ACC112 (cell line): ENCODE results near the gene CBX3.
"Not testable (repeated sequence)": the region's sequence is repeated elsewhere in the genome, so short reads cannot be mapped to it uniquely, and the experiment has no call there.

ENCODE experiments used
- H2AFZ ChIP-seq: fragments of 200-600 bp; sonication (generic); one replicate; pipeline ENCODE4 v1.6.0; 2017; ENCODE audit warnings: antibody characterized with exemption, low read length; ENCODE audit not compliant: unreplicated experiment
- H3K27ac ChIP-seq: fragments of 200-600 bp; sonication (generic); 2 replicates; pipeline ENCODE4 v1.5.1; 2014; ENCODE audit warnings: low read depth, mild to moderate bottlenecking, antibody characterized with exemption, low read length, moderate library complexity
- H3K27me3 ChIP-seq: fragments of 200-600 bp; sonication (generic); 2 replicates; pipeline ENCODE4 v1.6.1; 2014; ENCODE audit warnings: mild to moderate bottlenecking, antibody characterized with exemption, low read length, moderate library complexity, mixed read lengths; ENCODE audit not compliant: insufficient read depth
- H3K36me3 ChIP-seq: fragments of 200-600 bp; sonication (generic); 2 replicates; pipeline ENCODE4 v1.6.1; 2016; ENCODE audit warnings: mild to moderate bottlenecking, antibody characterized with exemption, low read length, moderate library complexity, mixed read lengths; ENCODE audit not compliant: insufficient read depth
- H3K4me1 ChIP-seq: fragments of 200-600 bp; sonication (generic); one replicate; pipeline ENCODE4 v1.6.1; 2016; ENCODE audit warnings: low read length, mixed read lengths; ENCODE audit not compliant: insufficient read depth, unreplicated experiment, control insufficient read depth
- H3K4me3 ChIP-seq: fragments of 200-600 bp; sonication (generic); 2 replicates; pipeline ENCODE4 v1.5.1; 2014; ENCODE audit warnings: mild to moderate bottlenecking, low read depth, low read length
- H3K79me2 ChIP-seq: fragments of 200-600 bp; sonication (generic); one replicate; pipeline ENCODE4 v1.6.0; 2016; ENCODE audit warnings: low read length; ENCODE audit not compliant: control insufficient read depth, unreplicated experiment, insufficient read depth

The CBX3 gene

GRCh38 chr7:26159243-26159642, 42.3 kb upstream of the CBX3 start:
- Histone ChIP-seq H3K79me2 (no peaks in the 10 kb centered on the region), H3K4me3 (no peak overlapping the region)

GRCh38 chr7:26160896-26161295, 40.6 kb upstream of the CBX3 start:
- Histone ChIP-seq H3K36me3 (no peaks in the 10 kb centered on the region), H3K4me3 (no peak overlapping the region), H3K27me3 (no peaks in the 10 kb centered on the region), H3K4me1 (peaks cover 20% of the 10 kb centered on the region), H2AFZ (no peak overlapping the region), H3K79me2 (no peaks in the 10 kb centered on the region), H3K27ac (no peak overlapping the region)

More at GRCh38 chr7:26159243-26159642, 42.3 kb upstream of the CBX3 start:
- Histone ChIP-seq H2AFZ (no peak overlapping the region), H3K4me1 (peaks cover 25% of the 10 kb centered on the region), H3K36me3 (no peaks in the 10 kb centered on the region), H3K27ac (no peak overlapping the region), H3K27me3 (no peaks in the 10 kb centered on the region)

GRCh38 chr7:26162431-26162830, 39.1 kb upstream of the CBX3 start:
- H3K27ac ChIP-seq: no peak overlapping the region
- H3K4me1 ChIP-seq: peaks cover 11% of the 10 kb centered on the region
- H3K4me3 ChIP-seq: no peak overlapping the region
- no peaks in the 10 kb centered on the region for H3K27me3 ChIP-seq
- H3K79me2 ChIP-seq: no peaks in the 10 kb centered on the region
- H2AFZ ChIP-seq: no peak overlapping the region
- H3K36me3 ChIP-seq: no peaks in the 10 kb centered on the region

GRCh38 chr7:26163804-26164203, 37.7 kb upstream of the CBX3 start:
- H3K4me3 ChIP-seq, H2AFZ ChIP-seq, H3K27me3 ChIP-seq, H3K4me1 ChIP-seq, H3K36me3 ChIP-seq, H3K27ac ChIP-seq, H3K79me2 ChIP-seq: not testable (repeated sequence)

GRCh38 chr7:26165950-26166683, 35.4 kb upstream of the CBX3 start:
- no peak overlapping the region for H2AFZ ChIP-seq
- no peaks in the 10 kb centered on the region for H3K79me2 ChIP-seq

GRCh38 chr7:26166684-26167266, 34.8 kb upstream of the CBX3 start:
- no peak overlapping the region for H2AFZ ChIP-seq
- no peaks in the 10 kb centered on the region for H3K27me3 ChIP-seq
- H3K27ac ChIP-seq: no peak overlapping the region
- no peaks in the 10 kb centered on the region for H3K4me1 ChIP-seq
- no peak overlapping the region for H3K4me3 ChIP-seq
- H3K36me3 ChIP-seq: no peaks in the 10 kb centered on the region
- no peaks in the 10 kb centered on the region for H3K79me2 ChIP-seq

More at GRCh38 chr7:26165950-26166683, 35.4 kb upstream of the CBX3 start:
- H3K4me1 ChIP-seq: no peaks in the 10 kb centered on the region
- no peaks in the 10 kb centered on the region for H3K27me3 ChIP-seq
- H3K4me3 ChIP-seq: no peak overlapping the region
- H3K36me3 ChIP-seq: no peaks in the 10 kb centered on the region
- no peak overlapping the region for H3K27ac ChIP-seq

- Histone ChIP-seq H3K27me3 (no peaks in the 10 kb centered on the region), H3K27ac (no peak overlapping the region), H3K4me3 (no peak overlapping the region), H3K79me2 (no peaks in the 10 kb centered on the region), H3K4me1 (no peaks in the 10 kb centered on the region), H2AFZ (no peak overlapping the region), H3K36me3 (no peaks in the 10 kb centered on the region)
Observed at GRCh38 chr7:26167303-26167934, 34.1 kb upstream of the CBX3 start.

GRCh38 chr7:26168458-26169023, 33.0 kb upstream of the CBX3 start:
- Histone ChIP-seq H3K4me1 (no peaks in the 10 kb centered on the region), H3K79me2 (no peaks in the 10 kb centered on the region), H3K4me3 (no peak overlapping the region), H3K27me3 (no peaks in the 10 kb centered on the region), H3K27ac (no peak overlapping the region), H3K36me3 (no peaks in the 10 kb centered on the region), H2AFZ (no peak overlapping the region)

GRCh38 chr7:26169271-26169670, 32.3 kb upstream of the CBX3 start:
- Histone ChIP-seq H3K27ac (no peak overlapping the region), H3K4me3 (no peak overlapping the region), H3K79me2 (no peaks in the 10 kb centered on the region), H3K36me3 (no peaks in the 10 kb centered on the region), H3K27me3 (no peaks in the 10 kb centered on the region), H2AFZ (no peak overlapping the region), H3K4me1 (no peaks in the 10 kb centered on the region)

GRCh38 chr7:26170663-26171062, 30.9 kb upstream of the CBX3 start:
- Histone ChIP-seq H3K4me3 (no peak overlapping the region), H2AFZ (no peak overlapping the region), H3K36me3 (no peaks in the 10 kb centered on the region), H3K4me1 (no peaks in the 10 kb centered on the region), H3K27me3 (no peaks in the 10 kb centered on the region), H3K27ac (no peak overlapping the region), H3K79me2 (no peaks in the 10 kb centered on the region)
